ENCODE results near the gene LTN1.

DNA sequence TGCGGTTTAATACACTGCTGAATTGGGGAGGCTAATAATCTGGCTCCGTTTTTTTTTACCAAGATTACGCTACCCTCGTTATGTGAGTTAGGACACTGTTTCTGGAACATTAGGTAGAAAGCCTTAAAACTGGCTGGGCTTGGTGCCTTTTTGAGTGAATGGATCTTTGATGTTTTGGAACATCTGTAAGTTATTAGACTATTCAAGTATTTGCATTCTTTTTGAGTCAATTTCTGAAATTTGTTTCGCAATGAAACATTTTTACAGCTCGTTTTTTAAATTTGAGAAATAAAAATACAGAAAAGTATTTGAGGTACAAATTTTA lies 106.9 kb downstream of the LTN1 start:
- TF ChIP-seq, protein P1, sequence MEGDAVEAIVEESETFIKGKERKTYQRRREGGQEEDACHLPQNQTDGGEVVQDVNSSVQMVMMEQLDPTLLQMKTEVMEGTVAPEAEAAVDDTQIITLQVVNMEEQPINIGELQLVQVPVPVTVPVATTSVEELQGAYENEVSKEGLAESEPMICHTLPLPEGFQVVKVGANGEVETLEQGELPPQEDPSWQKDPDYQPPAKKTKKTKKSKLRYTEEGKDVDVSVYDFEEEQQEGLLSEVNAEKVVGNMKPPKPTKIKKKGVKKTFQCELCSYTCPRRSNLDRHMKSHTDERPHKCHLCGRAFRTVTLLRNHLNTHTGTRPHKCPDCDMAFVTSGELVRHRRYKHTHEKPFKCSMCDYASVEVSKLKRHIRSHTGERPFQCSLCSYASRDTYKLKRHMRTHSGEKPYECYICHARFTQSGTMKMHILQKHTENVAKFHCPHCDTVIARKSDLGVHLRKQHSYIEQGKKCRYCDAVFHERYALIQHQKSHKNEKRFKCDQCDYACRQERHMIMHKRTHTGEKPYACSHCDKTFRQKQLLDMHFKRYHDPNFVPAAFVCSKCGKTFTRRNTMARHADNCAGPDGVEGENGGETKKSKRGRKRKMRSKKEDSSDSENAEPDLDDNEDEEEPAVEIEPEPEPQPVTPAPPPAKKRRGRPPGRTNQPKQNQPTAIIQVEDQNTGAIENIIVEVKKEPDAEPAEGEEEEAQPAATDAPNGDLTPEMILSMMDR (IDR thresholded peaks at IDR 0.05), result no peak
- no peak for TF ChIP-seq POLR2A (IDR thresholded peaks at IDR 0.05)
